ENCODE measurements around the gene TSC2. TPM values are rescaled to one million over a fixed set of nuclear protein-coding genes. Genes with fewer than 3 reads are reported as not detected.

Gene TSC2
- total RNA-seq, 1 donor, result 71.1 TPM

GRCh38 chr16:2040787-2041522, 6.8 kb upstream of the TSC2 start:
- DNase-seq (ENCODE audit: low read depth in 2 of 3, low spot score in 2 of 3), result no peak

- DNase-seq (ENCODE audit: low read depth in 2 of 3, low spot score in 2 of 3), result no peak
Measured at GRCh38 chr16:2042171-2042985, 5.4 kb upstream of the TSC2 start.

- DNase-seq (ENCODE audit: low read depth in 2 of 3, low spot score in 2 of 3), result no peak
Measured at GRCh38 chr16:2042986-2043666, 4.7 kb upstream of the TSC2 start.

- DNase-seq (ENCODE audit: low read depth in 2 of 3, low spot score in 2 of 3), result peak in 1 of 3 donors; percentile 29
Measured at GRCh38 chr16:2043667-2044451, 3.9 kb upstream of the TSC2 start.

GRCh38 chr16:2044541-2044940, 3.2 kb upstream of the TSC2 start:
- DNase-seq (ENCODE audit: low read depth in 2 of 3, low spot score in 2 of 3), result no peak

GRCh38 chr16:2045965-2046892, 1.6 kb upstream of the TSC2 start:
- DNase-seq (ENCODE audit: low read depth in 2 of 3, low spot score in 2 of 3), result no peak

GRCh38 chr16:2046893-2047329, 874 bp upstream of the TSC2 start:
- no peak for DNase-seq (ENCODE audit: low read depth in 2 of 3, low spot score in 2 of 3)

- no peak for DNase-seq (ENCODE audit: low read depth in 2 of 3, low spot score in 2 of 3)
Measured at GRCh38 chr16:2048116-2048543, 345 bp downstream of the TSC2 start.

- DNase-seq (ENCODE audit: low read depth in 2 of 3, low spot score in 2 of 3), result no peak
Measured at GRCh38 chr16:2053211-2053610, 5.4 kb downstream of the TSC2 start.

GRCh38 chr16:2053897-2054296, 6.1 kb downstream of the TSC2 start:
- DNase-seq (ENCODE audit: low read depth in 2 of 3, low spot score in 2 of 3), result no peak

GRCh38 chr16:2054543-2055245, 6.9 kb downstream of the TSC2 start:
- no peak for DNase-seq (ENCODE audit: low read depth in 2 of 3, low spot score in 2 of 3)

GRCh38 chr16:2056077-2056476, 8.3 kb downstream of the TSC2 start:
- no peak for DNase-seq (ENCODE audit: low read depth in 2 of 3, low spot score in 2 of 3)

- no peak for DNase-seq (ENCODE audit: low read depth in 2 of 3, low spot score in 2 of 3)
Measured at GRCh38 chr16:2056681-2057407, 9.1 kb downstream of the TSC2 start.

- DNase-seq (ENCODE audit: low read depth in 2 of 3, low spot score in 2 of 3), result no peak
Measured at GRCh38 chr16:2057438-2057837, 9.7 kb downstream of the TSC2 start.

- DNase-seq (ENCODE audit: low read depth in 2 of 3, low spot score in 2 of 3), result no peak
Measured at GRCh38 chr16:2058420-2058819, 10.6 kb downstream of the TSC2 start.

- DNase-seq (ENCODE audit: low read depth in 2 of 3, low spot score in 2 of 3), result no peak
Measured at GRCh38 chr16:2058872-2059271, 11.1 kb downstream of the TSC2 start.

GRCh38 chr16:2060346-2060745, 12.6 kb downstream of the TSC2 start:
- no peak for DNase-seq (ENCODE audit: low read depth in 2 of 3, low spot score in 2 of 3)

GRCh38 chr16:2061023-2061422, 13.2 kb downstream of the TSC2 start:
- DNase-seq (ENCODE audit: low read depth in 2 of 3, low spot score in 2 of 3), result no peak
